Measurements from ENCODE around the gene VGLL4. TPM values are rescaled to one million over a fixed set of nuclear protein-coding genes. Genes with fewer than 3 reads are reported as not detected.

Gene VGLL4
- total RNA-seq, 1 donor from 2014 or later, result 141 TPM

DNA sequence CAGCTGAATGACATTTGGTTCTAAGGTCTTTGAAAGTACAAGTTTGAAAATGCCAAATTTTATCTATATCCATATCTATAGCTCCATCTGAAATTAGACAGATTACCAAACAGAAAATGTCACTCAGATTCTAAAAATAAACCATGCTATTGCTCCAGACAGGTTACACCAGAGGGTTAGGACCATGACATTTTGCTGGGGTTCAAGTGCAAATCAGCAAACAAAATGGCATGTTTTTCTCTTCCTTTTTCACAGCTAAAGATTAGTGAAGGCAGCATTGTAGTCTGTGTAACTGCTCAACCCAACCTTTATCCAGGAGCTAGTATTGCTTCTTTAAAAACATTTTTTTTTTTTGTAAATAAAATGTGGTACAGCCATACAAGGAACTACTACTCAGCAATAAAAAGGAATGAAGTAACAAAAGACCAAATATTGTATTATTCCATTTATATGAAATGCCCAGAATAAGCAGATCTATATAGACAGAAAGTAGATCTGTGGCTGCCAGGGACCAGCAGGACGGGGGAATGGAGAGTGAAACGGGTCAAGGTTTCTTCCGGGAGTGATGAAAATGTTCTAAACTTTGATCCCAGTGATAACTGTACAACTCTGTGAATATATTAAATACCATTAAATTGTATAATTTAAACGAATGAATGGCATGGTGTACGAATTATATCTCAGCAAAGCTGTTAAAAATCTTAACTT is 18.2 kb downstream of the VGLL4 start:
- H3K27me3 Mint-ChIP-seq (ENCODE audit: low read depth), result no peaks in the 10 kb centered on the region
- peak overlapping the region; percentile 41 for H3K27ac Mint-ChIP-seq (ENCODE audit: unreplicated experiment)
- TF ChIP-seq, protein P1, sequence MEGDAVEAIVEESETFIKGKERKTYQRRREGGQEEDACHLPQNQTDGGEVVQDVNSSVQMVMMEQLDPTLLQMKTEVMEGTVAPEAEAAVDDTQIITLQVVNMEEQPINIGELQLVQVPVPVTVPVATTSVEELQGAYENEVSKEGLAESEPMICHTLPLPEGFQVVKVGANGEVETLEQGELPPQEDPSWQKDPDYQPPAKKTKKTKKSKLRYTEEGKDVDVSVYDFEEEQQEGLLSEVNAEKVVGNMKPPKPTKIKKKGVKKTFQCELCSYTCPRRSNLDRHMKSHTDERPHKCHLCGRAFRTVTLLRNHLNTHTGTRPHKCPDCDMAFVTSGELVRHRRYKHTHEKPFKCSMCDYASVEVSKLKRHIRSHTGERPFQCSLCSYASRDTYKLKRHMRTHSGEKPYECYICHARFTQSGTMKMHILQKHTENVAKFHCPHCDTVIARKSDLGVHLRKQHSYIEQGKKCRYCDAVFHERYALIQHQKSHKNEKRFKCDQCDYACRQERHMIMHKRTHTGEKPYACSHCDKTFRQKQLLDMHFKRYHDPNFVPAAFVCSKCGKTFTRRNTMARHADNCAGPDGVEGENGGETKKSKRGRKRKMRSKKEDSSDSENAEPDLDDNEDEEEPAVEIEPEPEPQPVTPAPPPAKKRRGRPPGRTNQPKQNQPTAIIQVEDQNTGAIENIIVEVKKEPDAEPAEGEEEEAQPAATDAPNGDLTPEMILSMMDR (IDR thresholded peaks at IDR 0.05), result no peak
- H3K9me3 Mint-ChIP-seq (ENCODE audit: low read depth), result no peaks in the 10 kb centered on the region
- H3K36me3 Mint-ChIP-seq (ENCODE audit: low read depth), result peaks cover 4% of the 10 kb centered on the region
- H3K4me3 Mint-ChIP-seq (ENCODE audit: unreplicated experiment), result no peak overlapping the region
- H3K4me1 Mint-ChIP-seq (ENCODE audit: low read depth), result peaks cover 91% of the 10 kb centered on the region
- DNase-seq (ENCODE audit: low spot score), result no peak

- H3K27ac Mint-ChIP-seq (ENCODE audit: unreplicated experiment), result peak overlapping the region; percentile 75
- H3K4me3 Mint-ChIP-seq (ENCODE audit: unreplicated experiment), result no peak overlapping the region
- H3K9me3 Mint-ChIP-seq (ENCODE audit: low read depth), result no peaks in the 10 kb centered on the region
- peaks cover 93% of the 10 kb centered on the region for H3K4me1 Mint-ChIP-seq (ENCODE audit: low read depth)
- peaks cover 4% of the 10 kb centered on the region for H3K36me3 Mint-ChIP-seq (ENCODE audit: low read depth)
- DNase-seq (ENCODE audit: low spot score), result no peak
- TF ChIP-seq, protein P1 (IDR thresholded peaks at IDR 0.05), result no peak
- no peaks in the 10 kb centered on the region for H3K27me3 Mint-ChIP-seq (ENCODE audit: low read depth)
Measured at GRCh38 chr3:11624704-11625375, 18.9 kb downstream of the VGLL4 start.

GRCh38 chr3:11624161-11624560 is 19.6 kb downstream of the VGLL4 start:
- peaks cover 93% of the 10 kb centered on the region for H3K4me1 Mint-ChIP-seq (ENCODE audit: low read depth)
- H3K27me3 Mint-ChIP-seq (ENCODE audit: low read depth), result no peaks in the 10 kb centered on the region
- H3K27ac Mint-ChIP-seq (ENCODE audit: unreplicated experiment), result peak overlapping the region; percentile 75
- TF ChIP-seq, protein P1 (IDR thresholded peaks at IDR 0.05), result no peak
- peaks cover 4% of the 10 kb centered on the region for H3K36me3 Mint-ChIP-seq (ENCODE audit: low read depth)
- no peak for DNase-seq (ENCODE audit: low spot score)
- no peak overlapping the region for H3K4me3 Mint-ChIP-seq (ENCODE audit: unreplicated experiment)
- no peaks in the 10 kb centered on the region for H3K9me3 Mint-ChIP-seq (ENCODE audit: low read depth)

- Mint-ChIP-seq H3K4me1 (ENCODE audit: low read depth) (peaks cover 92% of the 10 kb centered on the region), H3K9me3 (ENCODE audit: low read depth) (no peaks in the 10 kb centered on the region), H3K4me3 (ENCODE audit: unreplicated experiment) (no peak overlapping the region), H3K27me3 (ENCODE audit: low read depth) (no peaks in the 10 kb centered on the region), H3K27ac (ENCODE audit: unreplicated experiment) (no peak overlapping the region), H3K36me3 (ENCODE audit: low read depth) (peaks cover 4% of the 10 kb centered on the region)
- TF ChIP-seq, protein P1 (IDR thresholded peaks at IDR 0.05), result no peak
- DNase-seq (ENCODE audit: low spot score), result no peak
Measured at GRCh38 chr3:11622586-11623550, 20.8 kb downstream of the VGLL4 start.

- Mint-ChIP-seq H3K9me3 (ENCODE audit: low read depth) (no peaks in the 10 kb centered on the region), H3K27me3 (ENCODE audit: low read depth) (no peaks in the 10 kb centered on the region), H3K27ac (ENCODE audit: unreplicated experiment) (peak overlapping the region; percentile 45), H3K4me3 (ENCODE audit: unreplicated experiment) (no peak overlapping the region), H3K4me1 (ENCODE audit: low read depth) (peaks cover 93% of the 10 kb centered on the region), H3K36me3 (ENCODE audit: low read depth) (peaks cover 2% of the 10 kb centered on the region)
- TF ChIP-seq, protein P1 (IDR thresholded peaks at IDR 0.05), result no peak
- no peak for DNase-seq (ENCODE audit: low spot score)
Measured at GRCh38 chr3:11621077-11621476, 22.6 kb downstream of the VGLL4 start.
